ENCODE data around the gene ANXA5. TPM values are rescaled to one million over a fixed set of nuclear protein-coding genes. Genes with fewer than 3 reads are reported as not detected.
"Not testable (repeated sequence)": the region's sequence is repeated elsewhere in the genome, so short reads cannot be mapped to it uniquely, and the experiment has no call there.

ANXA5 gene
- polyA plus RNA-seq, 1 experiment, result 591 TPM

GRCh38 chr4:121666091-121666679 is 30.6 kb downstream of the ANXA5 start:
- no peak for TF ChIP-seq CTCF (IDR thresholded peaks at IDR 0.05; ENCODE audit: insufficient read depth, low read depth, low read length)
- H3K4me3 ChIP-seq (ENCODE audit: low read depth, low read length), result no peak overlapping the region
- no peaks in the 10 kb centered on the region for H3K27me3 ChIP-seq (ENCODE audit: control insufficient read depth, insufficient read depth, low read length)
- DNase-seq (ENCODE audit: low read depth), result no peak
- ChIA-PET CTCF (interaction anchor here (1.0 kb wide), 2 partner anchors 9 to 204 kb away, joined by 3 read pairs; no protein-coding TSS in a partner anchor), POLR2A (no interaction called here)
- peaks cover 4% of the 10 kb centered on the region for H3K36me3 ChIP-seq (ENCODE audit: control insufficient read depth, insufficient read depth, low read length)

GRCh38 chr4:121665371-121665770 is 31.4 kb downstream of the ANXA5 start:
- Histone ChIP-seq H3K36me3 (ENCODE audit: control insufficient read depth, insufficient read depth, low read length) (peaks cover 4% of the 10 kb centered on the region), H3K4me3 (ENCODE audit: low read depth, low read length) (no peak overlapping the region), H3K27me3 (ENCODE audit: control insufficient read depth, insufficient read depth, low read length) (no peaks in the 10 kb centered on the region)
- ChIA-PET POLR2A (no interaction called here), CTCF (interaction anchor here (0.7 kb wide), 1 partner anchor 59 kb away, joined by 3 read pairs; no protein-coding TSS in a partner anchor)
- no peak for DNase-seq (ENCODE audit: low read depth)
- TF ChIP-seq CTCF (IDR thresholded peaks at IDR 0.05; ENCODE audit: insufficient read depth, low read depth, low read length), result no peak

GRCh38 chr4:121662225-121662624 is 34.6 kb downstream of the ANXA5 start:
- H3K36me3 ChIP-seq (ENCODE audit: control insufficient read depth, insufficient read depth, low read length), result peaks cover 4% of the 10 kb centered on the region
- no peak overlapping the region for H3K4me3 ChIP-seq (ENCODE audit: low read depth, low read length)
- POLR2A ChIA-PET, result no interaction called here
- CTCF ChIA-PET, result interaction anchor here (0.6 to 0.7 kb wide), 2 partner anchors 470 to 482 kb away, joined by 3 to 4 read pairs; no protein-coding TSS in a partner anchor
- DNase-seq (ENCODE audit: low read depth), result no peak
- H3K27me3 ChIP-seq (ENCODE audit: control insufficient read depth, insufficient read depth, low read length), result no peaks in the 10 kb centered on the region
- no peak for TF ChIP-seq CTCF (IDR thresholded peaks at IDR 0.05; ENCODE audit: insufficient read depth, low read depth, low read length)

GRCh38 chr4:121660175-121660933 is 36.4 kb downstream of the ANXA5 start:
- DNase-seq (ENCODE audit: low read depth); H3K27me3 ChIP-seq (ENCODE audit: control insufficient read depth, insufficient read depth, low read length); H3K4me3 ChIP-seq (ENCODE audit: low read depth, low read length); POLR2A ChIA-PET; H3K36me3 ChIP-seq (ENCODE audit: control insufficient read depth, insufficient read depth, low read length); CTCF ChIA-PET: not testable (repeated sequence)

GRCh38 chr4:121658125-121658524 is 38.7 kb downstream of the ANXA5 start:
- POLR2A ChIA-PET, result no interaction called here
- CTCF ChIA-PET, result interaction anchor here (5.7 kb wide), 1 partner anchor 172 kb away, joined by 38 read pairs; no protein-coding TSS in a partner anchor
- no peaks in the 10 kb centered on the region for H3K36me3 ChIP-seq (ENCODE audit: control insufficient read depth, insufficient read depth, low read length)

More at GRCh38 chr4:121658125-121658524, 38.7 kb downstream of the ANXA5 start:
- H3K27me3 ChIP-seq (ENCODE audit: control insufficient read depth, insufficient read depth, low read length), result no peaks in the 10 kb centered on the region
- no peak for TF ChIP-seq CTCF (IDR thresholded peaks at IDR 0.05; ENCODE audit: insufficient read depth, low read depth, low read length)
- no peak overlapping the region for H3K4me3 ChIP-seq (ENCODE audit: low read depth, low read length)
- DNase-seq (ENCODE audit: low read depth), result no peak

All from BJ (cell line).